Measurements from ENCODE around the gene NAA40.

Gene NAA40

DNA sequence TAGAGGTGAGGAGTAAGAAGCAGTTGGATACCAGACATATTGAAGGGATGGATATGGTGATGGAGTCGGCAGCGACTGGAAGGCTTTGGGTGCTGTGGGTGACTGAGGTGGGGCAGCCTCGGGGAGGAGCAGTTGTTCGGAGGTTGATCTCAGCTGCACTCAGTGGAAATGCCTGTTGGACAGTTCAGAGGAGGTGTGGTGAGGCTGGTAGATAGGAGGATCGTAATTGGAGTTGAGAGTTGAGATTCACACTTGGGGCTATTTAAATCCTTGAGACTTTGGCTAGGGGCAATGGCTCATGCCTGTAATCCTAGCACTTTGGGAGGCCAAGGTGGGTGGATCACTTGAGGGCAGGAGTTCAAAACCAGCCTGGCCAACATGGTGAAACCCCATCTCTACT lies 54.3 kb downstream of the NAA40 start:
- DNase-seq, result no peak

DNA sequence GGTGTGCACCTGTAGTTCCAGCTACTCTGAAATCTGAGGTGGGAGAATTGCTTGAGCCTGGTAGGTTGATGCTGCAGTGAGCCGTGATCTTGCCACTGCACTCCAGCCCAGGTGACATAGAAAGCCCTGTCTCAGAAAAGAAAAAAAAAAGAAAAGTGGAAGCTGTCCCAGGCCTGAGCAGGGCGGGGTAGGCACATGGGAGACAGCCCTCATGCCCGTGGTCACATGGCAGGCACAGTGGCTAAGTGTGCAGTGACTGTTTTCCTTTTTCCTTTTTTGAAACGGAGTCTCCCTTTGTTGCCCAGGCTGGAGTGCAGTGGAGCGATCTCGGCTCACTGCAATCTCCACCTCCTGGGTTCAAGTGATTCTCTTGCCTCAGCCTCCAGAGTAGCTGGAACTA lies 55.2 kb downstream of the NAA40 start:
- no peak for DNase-seq

- DNase-seq, result no peak
Observed at GRCh38 chr11:63996512-63996911, 57.7 kb downstream of the NAA40 start.

DNA sequence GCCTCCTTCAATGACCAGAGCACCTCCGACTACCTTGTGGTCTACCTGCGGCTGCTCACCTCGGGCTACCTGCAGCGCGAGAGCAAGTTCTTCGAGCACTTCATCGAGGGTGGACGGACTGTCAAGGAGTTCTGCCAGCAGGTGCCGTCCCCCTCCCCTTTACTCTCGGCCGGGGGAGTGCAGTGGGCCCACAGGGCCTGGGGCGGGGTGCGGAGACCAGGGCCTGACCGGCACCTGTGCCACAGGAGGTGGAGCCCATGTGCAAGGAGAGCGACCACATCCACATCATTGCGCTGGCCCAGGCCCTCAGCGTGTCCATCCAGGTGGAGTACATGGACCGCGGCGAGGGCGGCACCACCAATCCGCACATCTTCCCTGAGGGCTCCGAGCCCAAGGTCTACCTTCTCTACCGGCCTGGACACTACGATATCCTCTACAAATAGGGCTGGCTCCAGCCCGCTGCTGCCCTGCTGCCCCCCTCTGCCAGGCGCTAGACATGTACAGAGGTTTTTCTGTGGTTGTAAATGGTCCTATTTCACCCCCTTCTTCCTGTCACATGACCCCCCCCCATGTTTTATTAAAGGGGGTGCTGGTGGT lies 58.4 kb downstream of the NAA40 start:
- DNase-seq, result no peak

DNA sequence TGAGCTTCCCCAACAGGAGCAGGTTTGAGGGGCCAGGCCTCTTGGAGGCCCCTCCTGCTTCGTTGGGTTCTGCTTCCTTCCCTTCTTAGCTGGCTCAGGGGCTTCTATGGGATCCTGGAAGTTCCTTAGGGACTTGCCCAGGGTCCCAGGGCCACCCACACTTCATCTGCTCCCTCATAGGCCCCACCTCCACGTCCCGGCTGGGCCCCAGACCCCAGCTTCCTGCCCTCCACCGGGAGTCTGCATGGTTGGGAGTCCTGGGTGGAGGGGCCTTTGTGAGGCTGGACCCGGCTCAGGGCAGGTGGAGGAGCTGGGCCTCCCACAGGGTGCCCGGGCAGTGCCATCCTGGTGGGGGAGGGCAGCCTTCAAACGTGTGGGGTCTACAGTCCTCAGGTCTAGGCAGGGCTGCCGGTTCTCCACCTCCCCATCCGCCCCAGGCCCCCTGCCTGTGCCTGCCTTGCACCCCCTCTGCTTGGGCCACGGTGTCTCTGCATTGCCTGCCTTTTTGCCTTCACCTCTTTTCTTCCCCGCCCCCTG lies 59.1 kb downstream of the NAA40 start:
- DNase-seq, result no peak

DNA sequence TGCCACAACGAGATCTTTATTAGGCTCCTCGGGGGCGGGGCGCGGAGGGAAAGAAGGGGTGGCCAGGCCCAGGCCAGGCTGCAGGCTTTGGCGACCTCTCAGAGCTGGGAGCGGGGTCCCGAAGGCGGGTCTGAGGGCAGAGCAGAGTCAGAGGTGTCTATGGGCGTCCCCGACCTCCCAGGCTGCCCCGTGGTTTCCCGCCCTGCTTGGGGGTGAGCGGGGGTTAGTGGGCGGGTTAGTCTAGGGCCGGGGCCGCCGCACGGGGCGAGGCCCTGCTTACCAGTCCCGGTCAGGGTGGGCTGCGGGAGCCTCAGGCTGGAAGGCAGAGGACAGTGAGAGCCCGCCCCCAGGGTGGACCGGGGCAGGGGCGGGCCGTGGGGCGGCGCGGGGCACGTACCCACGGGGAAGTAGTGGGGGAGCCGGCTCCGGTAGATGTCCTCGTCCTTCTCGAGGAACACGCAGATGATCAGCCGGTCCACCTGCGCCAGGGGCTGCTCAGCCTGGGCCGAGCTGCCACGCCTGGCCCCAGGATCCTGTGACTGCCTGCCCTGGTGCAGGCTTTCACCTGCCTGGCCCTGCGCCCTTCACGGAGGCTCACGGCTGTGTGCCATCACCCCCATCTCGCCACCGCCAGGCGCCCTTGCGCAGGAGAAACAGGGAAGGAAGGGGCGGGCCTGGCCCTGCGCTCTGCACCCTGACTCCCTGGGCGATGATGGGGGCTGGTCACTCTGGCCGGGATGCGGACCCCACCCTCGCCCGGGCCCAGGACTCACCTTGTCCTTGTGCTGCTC lies 60.0 kb downstream of the NAA40 start:
- no peak for DNase-seq

DNA sequence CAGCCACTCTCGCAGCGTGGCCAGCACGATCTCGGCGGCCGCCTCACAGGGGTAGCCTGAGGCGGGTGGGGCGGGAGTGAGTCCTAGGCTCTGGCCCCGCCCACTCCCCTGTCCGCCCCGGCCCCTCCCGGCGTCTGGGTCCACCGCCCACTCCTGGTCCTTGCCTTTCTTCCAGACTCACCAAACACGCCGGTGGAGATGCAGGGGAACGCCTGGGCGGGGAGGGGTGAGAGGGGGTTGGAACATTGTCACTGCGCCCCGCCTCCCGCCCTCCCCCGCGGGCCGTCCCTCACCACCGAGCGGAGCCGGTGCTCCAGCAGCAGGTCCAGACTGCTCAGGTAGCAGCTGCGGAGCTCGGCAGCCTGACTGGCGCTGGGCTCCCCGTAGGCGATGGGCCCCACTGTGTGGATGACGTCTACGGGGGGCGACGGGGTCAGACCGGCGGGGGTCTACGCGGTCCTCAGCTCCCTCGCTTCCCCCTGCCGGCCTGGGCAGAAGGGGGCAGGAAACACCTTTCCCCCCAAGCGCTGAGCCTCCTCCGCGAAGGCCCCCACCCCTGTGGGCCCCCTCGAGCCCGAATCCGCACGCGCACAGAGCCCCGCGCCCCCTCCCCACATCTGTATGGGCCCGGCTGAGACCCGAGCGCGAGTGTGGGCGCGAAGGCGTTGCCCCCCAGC lies 60.7 kb downstream of the NAA40 start:
- DNase-seq, result peak; percentile 49 to 65

DNA sequence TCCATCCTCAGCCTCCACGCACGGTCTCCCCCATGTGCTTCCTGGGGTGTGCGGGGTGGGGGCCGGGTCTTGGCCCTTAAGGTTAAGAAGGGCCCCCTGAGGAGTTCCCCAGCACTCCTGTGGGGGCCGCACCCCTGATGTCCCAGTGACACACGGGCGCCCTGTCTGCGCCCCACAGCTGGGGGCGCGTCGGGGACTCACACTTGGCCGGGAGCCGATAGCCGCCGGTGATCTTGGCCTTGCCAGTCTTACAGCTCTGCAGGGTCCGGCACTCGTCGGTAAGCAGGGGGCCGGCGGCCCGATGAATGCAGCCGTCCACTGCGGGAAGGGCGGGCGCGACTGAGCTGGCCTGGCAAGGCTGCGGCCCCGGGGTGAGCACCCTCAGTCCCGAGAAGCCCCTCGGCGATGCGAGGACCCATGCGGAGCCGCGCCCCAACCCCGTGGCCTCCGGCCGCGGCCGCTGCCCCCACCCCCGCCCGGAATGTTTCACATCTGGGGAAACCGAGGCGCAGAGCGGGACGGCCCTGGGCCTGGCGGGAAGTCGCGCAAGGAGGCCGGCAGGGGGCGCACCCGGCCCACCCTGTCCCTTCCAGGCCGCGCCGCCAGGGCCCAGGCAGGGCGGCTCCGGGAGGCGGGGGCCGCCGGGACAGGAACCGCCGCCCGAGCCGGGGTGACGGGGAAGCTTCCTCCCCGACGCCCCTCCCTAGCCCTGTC lies 61.4 kb downstream of the NAA40 start:
- DNase-seq, result peak; percentile 72 to 75

GRCh38 chr11:64000740-64001483 lies 62.1 kb downstream of the NAA40 start:
- no peak for DNase-seq

- DNase-seq, result no peak
Observed at GRCh38 chr11:64001484-64002420, 63.0 kb downstream of the NAA40 start.

- no peak for DNase-seq
Observed at GRCh38 chr11:64003807-64004589, 65.2 kb downstream of the NAA40 start.

DNA sequence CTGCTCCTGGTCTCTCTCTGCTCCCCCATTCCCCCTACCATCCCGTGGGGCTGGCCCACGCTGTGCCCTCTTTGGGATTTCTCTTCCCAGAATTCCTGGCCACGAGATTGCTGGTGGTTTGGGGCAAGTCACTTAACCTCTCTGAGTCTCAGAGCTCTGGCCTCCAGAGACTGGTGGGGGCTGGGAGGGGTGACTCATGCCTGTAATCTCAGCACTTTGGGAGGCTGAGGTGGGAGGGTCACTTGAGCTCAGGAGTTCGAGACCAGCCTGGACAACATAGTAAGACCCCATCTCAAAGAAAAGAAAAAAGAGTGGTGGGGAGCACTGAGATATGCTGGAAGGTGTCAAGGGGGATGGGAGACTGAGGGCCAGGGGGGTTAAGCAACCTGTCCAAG lies 65.8 kb downstream of the NAA40 start:
- no peak for DNase-seq

GRCh38 chr11:64005691-64006090 lies 66.9 kb downstream of the NAA40 start:
- no peak for DNase-seq

DNA sequence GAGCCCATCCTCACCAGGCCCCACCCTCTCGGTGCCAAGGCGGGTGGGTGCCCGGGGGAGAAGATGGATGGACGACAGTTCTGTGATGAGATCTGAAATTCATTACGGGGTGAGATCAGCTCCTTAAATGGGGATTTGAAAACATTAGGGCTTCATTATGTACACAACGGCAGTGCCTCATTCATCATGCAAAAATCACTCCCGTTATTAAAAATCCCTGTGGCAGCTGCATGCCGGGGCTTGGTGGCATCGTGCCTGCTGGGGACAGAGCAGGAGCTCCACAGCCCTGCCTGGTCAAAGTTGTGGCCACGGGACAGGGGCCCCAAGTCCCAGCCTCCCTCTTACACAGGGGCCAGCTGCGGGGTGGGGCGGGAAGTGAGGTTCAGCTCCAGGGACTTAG lies 67.6 kb downstream of the NAA40 start:
- no peak for DNase-seq
